Umbilical cord (tissue), 2 donors: Measurements from ENCODE around the gene ADORA1. TPM values are rescaled to one million over a fixed set of nuclear protein-coding genes. Genes with fewer than 3 reads are reported as not detected.

Experiments used
- DNase-seq: peaks from one replicate; pipeline ENCODE4 v3.0.0-alpha.2; 2015; ENCODE audit warnings: low spot score
- total RNA-seq: library from RNA; depleted of rRNA; stranded (reverse); fragments of >200 nt; gene quantifications from one replicate; pipeline ENCODE4 v1.2.3, GENCODE V29; 2014; ENCODE audit warnings: low replicate concordance; ENCODE audit not compliant: insufficient read depth

Gene ADORA1
- total RNA-seq, 1 donor from 2014 or later = 5.8 TPM

GRCh38 chr1:203093754-203094410, 33.6 kb upstream of the ADORA1 start:
- DNase-seq = no peak

- DNase-seq = no peak
These were observed 32.4 kb upstream of the ADORA1 start for GRCh38 chr1:203095061-203095690.

GRCh38 chr1:203096566-203096965, 31.0 kb upstream of the ADORA1 start:
- DNase-seq = no peak

GRCh38 chr1:203097001-203097400, 30.5 kb upstream of the ADORA1 start:
- DNase-seq = no peak

GRCh38 chr1:203098445-203098844, 29.1 kb upstream of the ADORA1 start:
- no peak for DNase-seq

- no peak for DNase-seq
These were observed 28.5 kb upstream of the ADORA1 start for GRCh38 chr1:203098914-203099520.

- no peak for DNase-seq
These were observed 27.6 kb upstream of the ADORA1 start for GRCh38 chr1:203099805-203100515.

GRCh38 chr1:203100516-203100869, 27.0 kb upstream of the ADORA1 start:
- DNase-seq = no peak

- DNase-seq = no peak
These were observed 25.5 kb upstream of the ADORA1 start for GRCh38 chr1:203101813-203102634.

- no peak for DNase-seq
These were observed 24.3 kb upstream of the ADORA1 start for GRCh38 chr1:203103216-203103615.

GRCh38 chr1:203103829-203104495, 23.6 kb upstream of the ADORA1 start:
- no peak for DNase-seq

GRCh38 chr1:203104789-203105390, 22.6 kb upstream of the ADORA1 start:
- DNase-seq = no peak

- DNase-seq = no peak
These were observed 15.1 kb upstream of the ADORA1 start for GRCh38 chr1:203112475-203112874.

GRCh38 chr1:203113308-203113707, 14.2 kb upstream of the ADORA1 start:
- no peak for DNase-seq

GRCh38 chr1:203114202-203114601, 13.3 kb upstream of the ADORA1 start:
- no peak for DNase-seq

- DNase-seq = no peak
These were observed 11.3 kb upstream of the ADORA1 start for GRCh38 chr1:203116091-203116820.

- peak; percentile 72 for DNase-seq
These were observed 9.6 kb upstream of the ADORA1 start for GRCh38 chr1:203117611-203118575.

- no peak for DNase-seq
These were observed 7.0 kb upstream of the ADORA1 start for GRCh38 chr1:203120325-203121153.
